ENCODE results near the gene CRYBG2.

CRYBG2 gene

DNA sequence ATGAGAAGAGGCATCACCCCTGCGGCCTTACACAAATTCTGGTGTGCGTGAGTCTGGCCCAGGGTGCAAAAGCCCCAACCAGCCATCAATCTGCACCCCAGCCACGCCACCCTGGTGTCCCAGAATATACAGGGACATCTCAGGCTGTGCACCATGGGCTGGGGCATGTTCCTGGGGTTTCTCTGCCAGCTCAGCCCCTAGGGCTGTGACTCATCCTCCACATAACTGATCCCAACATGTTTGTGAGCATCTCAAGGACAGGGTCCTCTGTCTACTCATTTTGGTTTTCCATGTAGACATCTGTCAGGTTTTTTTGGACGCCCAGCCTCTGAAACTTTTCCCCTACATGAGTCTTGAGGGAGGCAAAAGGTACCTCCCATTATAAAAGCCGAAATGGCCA lies 18.1 kb upstream of the CRYBG2 start:
- DNase-seq: no peak

DNA sequence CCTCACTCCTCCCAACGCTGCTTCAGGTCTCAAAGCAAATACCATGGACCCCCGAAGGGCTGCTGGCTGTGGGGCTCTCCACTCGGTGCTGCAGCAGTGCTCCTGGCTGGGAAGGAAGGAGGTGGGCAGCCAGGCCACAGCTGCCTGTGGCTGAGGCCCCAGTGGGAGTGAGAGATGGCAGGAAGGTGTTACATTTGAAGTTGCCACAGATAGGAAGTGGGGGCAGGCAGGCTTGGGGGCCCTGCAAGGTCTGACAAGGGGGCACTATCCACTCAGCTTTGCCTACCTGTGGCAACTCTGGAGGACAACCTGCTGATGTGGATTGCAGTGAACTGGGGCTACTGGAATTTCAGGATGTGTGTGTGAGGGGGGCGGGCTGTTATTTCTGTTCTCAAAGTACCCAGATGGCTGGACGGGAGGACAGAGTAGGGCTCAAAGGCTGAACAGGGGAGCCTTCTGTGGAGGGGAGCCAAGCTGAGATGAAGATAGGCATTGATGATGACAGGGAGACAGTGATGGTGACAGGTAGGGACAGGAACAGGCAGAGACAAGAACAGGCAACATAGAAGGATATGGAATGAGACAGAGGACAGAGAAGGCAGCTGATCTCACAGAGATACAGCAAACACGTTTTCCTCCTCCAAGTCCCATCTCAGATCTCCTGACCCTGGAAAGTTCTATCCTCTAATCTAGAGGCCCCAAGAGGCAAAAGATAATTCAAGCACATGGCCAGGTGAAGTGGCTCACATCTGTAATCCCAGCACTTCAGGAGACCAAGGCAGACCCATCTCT lies 16.9 kb upstream of the CRYBG2 start:
- no peak for DNase-seq

DNA sequence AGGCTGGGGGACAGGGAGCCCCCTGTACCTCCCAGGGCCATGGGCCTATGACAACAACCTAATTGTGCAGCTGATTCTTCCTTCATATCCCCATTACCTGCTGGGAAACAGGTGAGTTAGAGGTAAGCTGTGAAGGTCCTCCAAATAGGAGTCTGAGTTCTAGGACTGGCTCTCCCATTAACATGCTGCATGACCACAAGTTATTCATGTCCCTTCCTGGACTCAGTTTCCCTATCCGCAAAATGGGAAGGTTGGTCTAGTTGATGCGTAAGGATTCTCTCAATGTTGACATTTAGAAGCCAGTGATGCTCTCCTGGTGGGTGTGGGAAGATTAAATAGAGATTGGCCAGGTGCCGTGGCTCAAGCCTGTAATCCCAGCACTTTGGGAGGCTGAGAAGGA lies 14.6 kb upstream of the CRYBG2 start:
- no peak for DNase-seq

DNA sequence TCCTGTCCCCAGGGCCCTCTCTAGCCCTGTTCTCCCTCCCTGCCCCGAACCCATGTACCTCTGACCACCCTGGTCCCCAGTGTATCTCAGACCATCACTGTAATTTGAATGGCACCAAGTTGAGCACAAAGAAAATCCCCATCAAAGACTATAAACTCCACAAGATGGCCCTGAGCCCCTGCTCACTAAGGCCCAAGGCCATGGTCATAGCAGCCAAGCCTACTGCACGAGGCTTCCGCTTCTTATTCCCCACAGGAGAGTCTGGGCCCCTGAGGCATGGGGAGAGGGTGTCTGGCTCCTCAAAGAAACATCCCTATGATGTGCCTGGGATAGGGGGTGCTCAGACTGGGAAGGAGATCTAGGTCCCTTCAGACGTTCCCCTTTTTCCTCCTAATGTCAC lies 14.1 kb upstream of the CRYBG2 start:
- DNase-seq: no peak

DNA sequence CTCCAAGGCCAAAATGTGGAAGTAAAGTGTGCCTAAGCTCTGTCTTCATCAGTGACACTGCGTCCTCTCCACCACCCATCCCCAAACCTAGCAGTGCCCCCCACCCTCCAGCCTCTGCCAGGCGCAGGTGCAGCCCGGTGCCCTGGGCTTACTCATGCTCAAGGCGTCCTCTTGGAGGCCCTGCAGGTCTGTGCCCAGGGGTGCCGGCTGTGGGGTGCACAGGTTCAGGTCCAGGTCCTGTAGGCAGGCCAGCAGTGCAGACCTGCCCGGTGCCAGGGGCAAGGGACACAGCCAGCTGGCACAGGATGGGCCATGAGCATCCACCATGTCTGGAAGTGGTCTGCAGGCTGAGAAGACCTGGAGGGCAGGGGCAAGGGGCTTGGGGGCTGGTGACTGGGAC lies 13.5 kb upstream of the CRYBG2 start:
- no peak for DNase-seq

DNA sequence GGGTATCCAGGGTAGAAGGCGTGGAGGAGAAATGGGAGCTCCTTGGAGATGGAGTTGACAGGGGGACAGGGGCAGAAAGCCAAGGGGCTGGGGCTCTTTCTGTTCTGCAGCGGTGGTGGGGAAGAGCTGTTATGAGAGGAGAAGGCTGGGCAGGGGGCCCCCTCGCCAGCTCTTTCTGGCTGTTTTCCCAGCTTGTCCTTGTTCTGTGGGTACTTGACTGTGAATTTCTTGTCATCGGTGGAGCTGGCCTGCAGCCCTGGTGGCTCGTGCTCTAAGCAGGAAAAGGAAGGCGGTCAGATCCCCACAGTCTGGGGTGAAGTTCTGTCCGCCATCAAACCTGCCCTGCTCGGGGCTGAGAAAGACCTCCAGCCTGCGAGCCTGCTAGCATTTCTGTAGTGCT lies 11.0 kb upstream of the CRYBG2 start:
- no peak for DNase-seq

DNA sequence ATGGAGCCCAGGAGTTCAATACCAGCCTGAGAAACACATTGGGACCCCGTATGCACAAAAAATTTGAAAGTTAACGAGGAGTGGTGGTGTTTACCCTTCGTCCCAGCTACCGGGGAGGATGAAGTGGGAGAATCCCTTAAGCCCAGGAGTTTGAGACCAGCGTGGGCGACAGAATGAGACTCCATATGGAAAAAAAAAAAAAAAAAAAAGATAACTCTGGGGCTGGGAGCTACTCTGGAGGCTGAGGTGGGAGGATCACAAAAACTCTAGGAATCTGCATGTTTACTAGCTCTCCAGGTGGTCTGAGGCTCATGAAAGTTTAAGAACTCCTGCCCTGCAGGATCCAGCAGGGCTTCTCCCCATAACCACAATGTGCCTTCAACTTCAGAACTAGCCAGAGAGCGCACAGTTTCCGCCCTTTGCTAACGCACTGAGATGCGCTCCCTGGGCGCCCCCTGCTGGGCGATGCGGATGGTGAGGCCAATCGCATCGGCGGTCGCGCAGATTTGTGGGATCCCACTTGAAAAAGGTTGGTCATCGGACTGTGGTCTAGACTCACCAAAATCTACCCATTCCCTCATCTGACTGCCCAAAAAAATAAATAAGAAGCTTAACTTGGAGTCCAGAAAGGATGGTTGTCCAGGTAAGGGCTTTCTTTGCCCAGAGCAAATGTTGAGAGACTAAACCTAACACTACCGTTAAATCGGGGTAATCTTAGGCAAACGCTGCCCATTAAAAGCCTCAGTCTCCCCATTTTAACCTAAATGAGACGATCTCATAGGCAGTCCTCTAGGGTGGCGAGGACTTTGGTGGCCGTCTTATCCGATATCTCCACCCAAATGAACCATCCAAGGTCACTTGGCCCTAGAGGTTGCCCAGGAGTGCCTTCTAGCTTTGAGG lies 9.9 kb upstream of the CRYBG2 start:
- no peak for DNase-seq

DNA sequence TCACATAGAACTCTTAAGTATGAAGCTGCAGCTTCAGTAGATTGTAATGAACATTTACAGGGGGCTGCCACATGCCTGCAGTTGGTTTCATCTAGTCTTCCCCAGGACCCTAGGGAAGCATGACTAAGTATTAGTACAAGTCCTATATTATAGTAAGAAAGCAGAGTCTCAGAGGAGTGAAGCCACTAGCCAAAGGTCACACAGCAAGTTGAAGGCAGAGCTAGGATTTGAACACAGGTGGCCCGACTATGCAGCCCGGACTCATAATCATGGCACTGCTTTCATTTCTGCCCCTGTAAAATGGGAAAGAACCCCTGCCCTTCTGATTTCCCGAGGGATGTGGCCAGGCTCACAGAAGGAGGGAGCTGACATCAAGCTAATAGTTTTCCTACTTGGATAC lies 8.4 kb upstream of the CRYBG2 start:
- DNase-seq: no peak

DNA sequence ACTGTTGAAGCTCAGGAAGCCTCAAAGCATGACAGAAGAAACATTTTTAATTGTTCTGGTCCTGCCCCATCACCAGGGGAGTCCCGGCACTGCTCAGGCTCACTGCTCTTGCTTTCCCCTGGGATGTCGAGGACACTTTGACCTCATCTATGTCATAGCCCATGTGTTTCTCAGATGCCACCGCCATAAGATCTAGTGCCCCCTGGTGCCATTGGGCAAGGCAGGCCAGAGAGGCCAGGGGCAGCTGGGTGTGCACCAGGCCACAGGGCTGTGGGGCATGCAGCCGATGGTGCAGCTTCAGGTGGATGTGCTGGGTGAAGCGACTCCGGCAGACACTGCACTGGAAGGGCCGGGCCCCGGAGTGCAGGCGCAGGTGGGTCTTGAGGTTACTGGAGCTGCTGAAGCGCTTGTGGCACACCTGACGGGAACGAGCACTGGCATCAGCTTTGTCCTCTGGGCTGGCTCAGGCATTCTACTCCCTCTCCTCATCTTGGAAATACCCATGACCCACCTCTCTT lies 7.7 kb upstream of the CRYBG2 start:
- no peak for DNase-seq

DNA sequence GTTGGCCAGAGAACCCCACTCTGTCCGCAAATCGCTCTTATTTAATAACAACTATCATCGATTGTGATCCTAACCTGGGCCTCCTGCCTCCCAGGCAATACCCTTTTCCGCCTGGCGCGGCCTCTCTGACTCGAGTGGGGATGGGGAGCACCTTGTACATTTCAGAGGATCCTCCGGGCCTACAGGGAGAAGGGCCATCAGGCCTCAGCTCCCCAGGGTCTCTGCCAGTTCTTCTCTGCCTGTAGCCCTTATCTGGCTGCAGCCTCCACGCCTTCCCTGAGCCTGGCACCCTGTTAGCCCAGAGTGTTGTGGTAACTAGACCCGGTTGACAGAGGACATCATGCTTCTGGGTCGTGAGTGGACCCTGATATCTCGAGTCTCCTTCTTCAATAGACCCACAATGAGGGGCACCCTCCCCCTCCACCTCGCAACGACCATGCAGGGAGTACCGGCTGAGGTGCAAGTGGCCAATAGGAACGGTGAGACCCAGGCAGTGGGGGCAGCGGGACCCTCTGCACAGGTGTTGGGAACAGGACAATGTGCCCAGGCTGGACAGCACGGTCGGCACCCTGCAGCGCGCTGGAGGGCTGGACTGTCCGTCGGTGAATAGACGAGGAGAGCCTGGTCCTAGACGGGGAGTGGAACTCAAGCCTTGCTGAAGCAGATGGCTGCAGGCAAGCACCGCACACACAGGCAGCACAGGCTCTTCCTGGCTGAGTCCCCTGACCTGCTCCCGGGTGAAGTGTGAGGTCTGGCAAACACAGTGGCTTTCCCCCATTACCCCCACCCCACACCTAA lies 7.1 kb upstream of the CRYBG2 start:
- no peak for DNase-seq

DNA sequence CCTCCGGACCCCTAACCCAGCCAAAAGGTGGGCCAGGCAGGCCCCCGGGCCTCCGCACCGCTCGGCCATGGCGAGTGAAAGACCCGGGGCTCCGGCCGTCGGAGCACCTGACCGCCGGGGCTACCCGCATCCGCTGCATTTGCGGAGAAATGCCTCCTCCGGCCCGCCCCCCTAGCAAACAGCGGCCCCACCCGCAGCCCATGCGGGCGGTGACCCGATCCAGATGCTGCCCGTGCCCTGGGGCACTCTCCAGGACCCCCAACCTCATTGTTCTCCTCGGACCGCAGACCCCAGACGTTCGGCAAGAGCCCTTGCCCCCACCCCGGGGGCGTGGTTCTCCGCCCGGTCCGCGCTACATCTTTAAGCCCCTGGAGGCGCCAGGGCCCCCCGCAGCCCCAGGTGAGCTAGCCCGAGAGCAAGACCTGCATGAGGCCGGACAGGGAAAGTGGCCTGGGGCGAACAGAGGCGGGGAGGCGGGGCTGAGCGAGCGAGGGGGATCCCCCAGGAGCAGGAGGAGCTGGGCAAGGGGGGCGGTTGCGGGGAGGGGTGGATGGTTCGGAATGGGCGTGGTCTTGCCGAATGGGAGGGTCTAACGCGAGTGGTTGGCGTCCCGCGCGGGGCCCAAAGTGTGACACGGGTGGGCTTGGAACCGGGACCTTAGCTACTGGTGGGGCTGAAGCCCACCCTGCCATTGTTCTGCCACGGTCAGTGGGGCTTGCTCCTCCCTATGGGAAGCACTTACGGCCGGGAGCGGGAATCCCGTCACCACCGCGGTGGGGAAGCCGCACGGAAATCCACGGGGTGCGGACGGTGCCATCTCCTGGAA lies 6.3 kb upstream of the CRYBG2 start:
- DNase-seq: no peak

DNA sequence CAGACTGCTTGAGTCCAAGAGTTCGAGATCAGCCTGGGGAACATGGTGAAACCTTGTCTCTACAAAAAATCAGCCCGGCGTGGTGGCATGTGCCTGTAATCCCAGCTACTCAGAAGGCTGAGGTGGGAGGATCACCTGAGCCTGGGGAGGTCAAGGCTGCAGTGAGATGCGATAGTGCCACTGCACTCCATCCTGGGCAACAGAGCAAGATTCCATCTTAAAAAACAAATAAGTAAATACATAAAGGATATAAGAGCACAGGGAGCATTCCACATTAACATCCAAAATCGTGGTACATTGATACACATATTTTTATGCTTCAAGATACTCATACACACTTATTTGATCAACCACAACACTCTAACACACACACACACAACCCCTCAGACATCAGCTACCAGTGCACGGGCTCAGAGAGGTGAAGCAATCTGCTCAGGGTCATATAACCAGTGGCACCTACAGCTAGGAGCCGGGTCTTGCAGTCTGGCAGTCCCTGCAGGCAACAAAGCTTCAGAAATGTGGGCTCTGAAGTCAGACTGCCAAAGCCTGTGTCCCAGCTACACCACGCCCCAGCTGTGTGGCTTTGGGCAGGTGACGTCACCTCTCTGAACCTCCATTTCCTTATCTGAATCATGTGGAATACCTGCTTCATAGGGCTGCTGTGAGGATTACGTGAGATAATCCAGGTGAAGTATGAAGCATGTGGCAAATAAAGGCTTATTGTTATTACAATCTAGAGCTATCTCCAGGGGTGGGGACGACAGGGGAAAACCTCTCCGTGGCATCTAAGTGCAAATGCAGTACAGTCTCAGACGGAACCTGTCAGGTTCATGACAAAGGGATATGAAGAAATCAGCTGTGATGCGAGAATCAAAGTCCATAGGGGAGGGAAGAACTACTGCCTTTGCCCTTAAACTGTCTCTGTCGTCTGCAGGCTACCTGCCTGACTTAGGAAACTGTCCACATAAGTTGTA lies 4.8 kb upstream of the CRYBG2 start:
- no peak for DNase-seq

DNA sequence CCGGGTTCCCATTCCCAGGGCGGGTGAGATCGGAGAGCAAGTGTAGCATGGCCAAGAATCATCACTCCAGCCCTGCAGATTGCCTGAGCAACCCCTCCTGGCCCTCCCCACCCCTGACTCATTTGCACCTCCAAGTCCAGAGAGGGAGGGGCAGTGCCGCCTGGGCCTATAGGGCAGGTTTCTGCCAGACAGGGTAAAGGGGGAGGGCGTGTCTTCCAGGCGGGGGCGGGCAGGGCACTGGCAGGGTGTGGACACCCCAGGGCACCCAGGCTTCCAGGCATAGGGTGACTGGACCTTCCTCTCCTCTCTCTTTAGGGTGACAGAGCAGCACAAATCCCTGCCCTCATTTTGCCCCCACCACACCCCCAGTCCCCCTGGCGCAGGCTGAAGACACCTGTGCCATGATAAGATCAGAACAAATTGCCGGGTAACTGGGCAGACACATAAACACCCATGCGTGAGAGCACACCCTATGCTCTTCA lies 3.2 kb upstream of the CRYBG2 start:
- no peak for DNase-seq

DNA sequence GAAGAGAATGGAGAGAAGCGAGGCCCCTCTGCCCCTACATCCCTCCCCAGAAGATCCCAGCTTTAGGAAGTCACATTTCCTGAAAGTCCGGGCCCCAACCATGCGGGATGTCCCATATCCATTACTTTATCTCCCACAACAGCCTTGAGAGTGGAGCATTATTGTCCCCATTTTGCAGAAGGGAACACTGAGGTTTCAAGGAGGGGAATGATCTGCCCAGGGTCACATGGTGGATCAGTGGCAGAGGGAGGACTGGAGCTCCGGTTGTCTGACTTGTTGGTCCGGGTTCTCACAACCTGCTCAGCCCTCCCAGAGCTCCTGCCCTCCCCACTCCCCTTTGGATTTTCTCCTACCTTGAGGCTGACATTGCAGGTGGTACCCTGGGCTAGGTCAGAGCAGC lies 2.2 kb upstream of the CRYBG2 start:
- DNase-seq: no peak

DNA sequence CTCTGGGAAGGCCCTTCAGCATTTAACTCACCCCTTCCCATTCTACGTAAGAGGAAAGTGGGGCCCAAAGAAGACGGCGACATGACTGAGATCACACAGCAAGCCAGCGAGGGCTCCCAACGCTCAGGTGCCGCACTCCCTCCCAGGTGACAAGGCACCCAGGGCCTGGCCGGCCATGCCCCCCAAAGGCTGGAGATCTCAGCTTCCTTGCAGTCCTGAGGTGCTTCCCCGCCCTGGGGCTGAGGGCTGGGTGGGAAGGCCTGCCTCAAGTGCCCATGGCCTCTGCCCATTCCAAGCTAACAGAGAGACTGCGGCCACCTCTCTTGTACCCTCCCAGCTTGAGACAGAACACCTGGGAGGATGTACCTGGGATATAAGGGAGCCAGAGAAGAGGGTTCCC lies 1.0 kb upstream of the CRYBG2 start:
- DNase-seq: no peak

DNA sequence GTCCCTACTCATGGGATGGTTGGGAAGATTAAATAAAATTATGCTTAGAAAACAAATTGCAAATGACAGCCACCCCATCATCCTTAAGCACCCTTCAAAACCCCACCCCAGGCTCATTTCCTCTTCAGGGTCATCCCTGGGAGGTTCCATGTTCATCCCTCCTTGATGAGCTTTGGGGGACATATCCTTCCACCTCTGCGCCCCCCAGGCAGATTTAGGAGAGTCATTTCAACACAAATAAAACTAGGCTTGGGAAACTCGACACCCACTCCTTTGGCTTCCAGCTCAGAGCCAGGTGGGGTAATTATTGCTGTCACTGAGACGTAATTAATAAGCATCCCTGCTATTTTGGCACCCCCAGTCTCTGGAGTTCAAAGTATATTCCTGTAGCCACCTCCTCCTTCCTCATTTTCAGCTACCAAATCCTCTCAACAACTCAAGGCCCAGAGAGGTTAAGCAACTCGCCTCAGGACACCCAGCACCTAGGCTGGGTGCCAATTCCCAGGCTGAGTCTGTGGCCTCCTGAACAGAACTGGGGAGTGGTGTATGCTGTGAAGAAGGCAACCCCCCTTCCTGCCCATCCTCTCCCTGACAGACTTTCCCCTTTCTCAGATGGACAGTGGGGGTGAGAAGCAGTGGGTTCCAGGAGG lies 595 bp downstream of the CRYBG2 start:
- DNase-seq: no peak

DNA sequence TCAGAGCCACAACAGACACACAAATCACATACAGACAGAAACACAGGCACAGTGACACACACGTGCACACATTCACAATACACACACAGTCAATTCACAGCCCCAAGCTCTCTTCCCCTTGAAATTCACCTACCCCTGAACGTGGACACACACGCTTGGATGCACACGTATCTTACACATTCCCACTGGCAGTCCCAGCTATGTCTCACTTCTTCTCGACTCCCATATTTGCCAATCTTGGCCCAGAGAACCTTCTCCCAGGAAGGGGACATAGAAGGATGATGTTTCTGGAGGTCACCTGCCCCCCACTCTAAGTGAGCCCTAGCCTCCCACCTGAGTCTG lies 1.6 kb downstream of the CRYBG2 start:
- no peak for DNase-seq

DNA sequence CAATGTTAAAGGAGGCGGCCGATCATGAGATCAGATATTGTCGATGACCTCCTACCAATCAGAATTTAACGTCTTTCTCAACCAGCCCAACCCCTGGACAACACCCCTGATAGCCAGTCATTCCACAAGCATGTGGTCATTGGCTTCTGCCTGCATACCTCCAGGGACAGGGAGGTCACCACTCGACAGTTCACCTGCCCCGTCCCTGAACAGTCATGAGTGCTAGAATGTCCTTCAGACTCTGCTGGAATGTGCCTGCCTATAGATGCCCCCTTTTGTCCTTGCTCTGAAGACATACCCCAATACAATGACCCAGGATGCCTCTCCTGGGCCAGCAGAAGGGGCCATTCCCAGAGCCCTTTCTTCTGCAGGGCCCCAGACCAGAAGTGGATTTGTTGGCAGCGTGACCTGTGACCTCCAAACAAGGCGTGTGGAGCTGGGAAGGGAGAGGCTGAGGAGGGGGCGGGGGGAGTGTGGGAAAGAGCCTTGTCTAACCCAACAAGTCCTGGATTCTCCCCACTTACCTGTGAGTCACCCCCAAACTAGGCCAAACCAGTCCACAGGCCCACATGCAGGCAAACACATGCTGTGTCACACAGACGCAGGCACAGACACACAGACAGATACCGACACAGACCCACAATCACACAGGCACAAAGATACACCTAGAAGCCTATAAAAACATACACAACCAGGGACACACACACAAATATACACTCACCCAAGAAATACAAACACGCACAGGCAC lies 2.2 kb downstream of the CRYBG2 start:
- DNase-seq: no peak
